ENCODE results near the gene RPS6KA4.

RPS6KA4 gene

DNA sequence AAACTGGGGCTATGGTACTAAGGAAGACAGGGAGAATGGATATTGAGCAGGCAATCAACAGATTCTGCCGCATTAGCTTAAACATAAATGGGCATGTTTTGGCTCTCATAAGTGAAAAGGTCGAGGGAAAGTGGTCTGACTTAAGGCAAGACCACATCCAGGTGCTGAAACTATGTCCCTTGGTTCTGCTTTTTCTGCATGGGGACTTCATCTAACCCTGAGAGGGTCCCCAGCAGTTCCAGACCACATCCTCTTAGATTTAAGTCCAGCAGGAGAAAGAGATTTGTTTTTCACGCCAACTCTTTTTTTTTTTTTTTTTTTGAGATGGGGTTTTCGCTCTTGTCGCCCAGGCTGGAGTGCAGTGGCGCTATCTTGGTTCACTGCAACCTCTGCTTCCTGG is 5.5 kb downstream of the RPS6KA4 start:
- no peak for DNase-seq (ENCODE audit: low read depth in 1 of 2, low spot score in 1 of 2)

DNA sequence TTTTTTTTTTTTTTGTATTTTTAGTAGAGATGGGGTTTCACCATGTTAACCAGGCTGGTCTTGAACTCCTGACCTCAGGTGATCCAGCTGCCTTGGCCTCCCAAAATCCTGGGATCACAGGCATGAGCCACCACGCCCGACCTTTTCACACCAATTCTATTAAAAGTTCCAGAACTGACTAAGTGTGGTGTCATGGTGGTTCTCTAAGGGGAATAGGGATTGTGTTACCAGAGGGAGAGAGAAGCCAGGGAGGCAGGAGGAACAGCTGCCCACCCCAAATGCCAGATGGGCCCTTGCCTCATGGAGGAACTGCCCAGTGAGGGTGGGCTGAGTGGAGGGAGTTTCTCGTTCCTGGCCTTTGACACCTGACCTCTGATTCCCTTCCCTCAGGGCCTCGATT is 5.9 kb downstream of the RPS6KA4 start:
- DNase-seq (ENCODE audit: low read depth in 1 of 2, low spot score in 1 of 2), result no peak

DNA sequence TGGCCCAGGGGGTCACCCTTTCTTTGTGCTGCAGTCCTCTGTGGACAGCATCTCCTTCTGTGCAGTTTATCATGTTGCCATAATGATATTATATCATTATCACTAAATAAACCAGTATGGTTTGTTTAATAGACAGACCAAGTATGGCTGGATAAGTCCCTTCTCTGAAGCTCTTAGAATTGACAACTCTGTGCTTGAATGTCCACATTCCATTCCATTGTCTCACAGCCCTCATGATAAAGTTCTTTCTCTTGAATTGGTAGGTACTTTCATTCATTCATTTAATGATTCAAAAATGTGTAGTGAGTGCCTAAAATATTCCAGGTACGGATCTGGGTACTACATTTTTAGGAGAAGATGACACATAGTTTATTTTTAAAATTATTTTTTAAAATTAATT is 7.8 kb downstream of the RPS6KA4 start:
- DNase-seq (ENCODE audit: low read depth in 1 of 2, low spot score in 1 of 2), result no peak

DNA sequence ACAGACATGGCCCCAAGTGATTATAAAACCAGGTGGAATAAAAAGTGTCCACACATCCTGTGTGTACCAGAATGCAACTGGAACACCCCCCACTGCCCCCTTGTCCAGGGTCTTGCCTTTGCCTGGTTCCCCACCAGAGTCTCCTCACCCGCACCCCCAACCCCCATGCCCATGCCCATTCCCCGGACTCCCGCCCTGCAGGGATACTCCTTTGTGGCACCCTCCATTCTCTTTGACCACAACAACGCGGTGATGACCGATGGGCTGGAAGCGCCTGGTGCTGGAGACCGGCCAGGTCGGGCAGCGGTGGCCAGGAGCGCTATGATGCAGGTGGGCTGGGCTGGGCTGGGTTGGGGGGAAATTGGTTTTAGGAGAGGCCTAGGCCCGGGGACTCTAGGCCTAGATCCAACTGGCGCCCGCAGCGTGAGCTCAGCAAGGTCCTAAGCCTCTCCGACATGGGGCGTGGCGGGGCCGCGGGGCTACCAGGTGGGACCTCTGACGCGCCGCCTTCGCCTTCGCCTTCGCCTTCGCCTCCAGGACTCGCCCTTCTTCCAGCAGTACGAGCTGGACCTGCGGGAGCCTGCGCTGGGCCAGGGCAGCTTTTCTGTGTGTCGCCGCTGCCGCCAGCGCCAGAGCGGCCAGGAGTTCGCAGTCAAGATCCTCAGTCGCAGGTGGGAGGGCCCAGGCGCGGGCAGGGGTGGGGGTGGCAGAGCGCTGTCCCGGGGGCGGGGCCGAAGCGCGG is 9.1 kb downstream of the RPS6KA4 start:
- DNase-seq (ENCODE audit: low read depth in 1 of 2, low spot score in 1 of 2), result no peak

DNA sequence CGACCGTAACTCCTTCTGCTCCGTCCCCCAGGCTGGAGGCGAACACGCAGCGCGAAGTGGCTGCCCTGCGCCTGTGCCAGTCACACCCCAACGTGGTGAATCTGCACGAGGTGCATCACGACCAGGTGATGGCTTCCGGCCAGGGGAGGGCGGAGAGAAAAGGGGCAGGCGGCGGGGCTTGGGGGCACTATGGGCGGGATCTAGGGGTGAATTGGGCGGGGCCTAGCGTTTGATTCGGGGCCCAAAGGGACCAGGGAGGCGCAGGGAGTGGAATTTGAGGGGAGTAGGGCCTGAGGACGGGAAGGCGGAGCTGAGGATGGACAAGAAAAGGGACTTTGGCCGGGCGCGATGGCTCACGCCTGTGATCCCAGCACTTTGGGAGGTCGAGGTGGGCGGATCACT is 9.7 kb downstream of the RPS6KA4 start:
- DNase-seq (ENCODE audit: low read depth in 1 of 2, low spot score in 1 of 2), result no peak

DNA sequence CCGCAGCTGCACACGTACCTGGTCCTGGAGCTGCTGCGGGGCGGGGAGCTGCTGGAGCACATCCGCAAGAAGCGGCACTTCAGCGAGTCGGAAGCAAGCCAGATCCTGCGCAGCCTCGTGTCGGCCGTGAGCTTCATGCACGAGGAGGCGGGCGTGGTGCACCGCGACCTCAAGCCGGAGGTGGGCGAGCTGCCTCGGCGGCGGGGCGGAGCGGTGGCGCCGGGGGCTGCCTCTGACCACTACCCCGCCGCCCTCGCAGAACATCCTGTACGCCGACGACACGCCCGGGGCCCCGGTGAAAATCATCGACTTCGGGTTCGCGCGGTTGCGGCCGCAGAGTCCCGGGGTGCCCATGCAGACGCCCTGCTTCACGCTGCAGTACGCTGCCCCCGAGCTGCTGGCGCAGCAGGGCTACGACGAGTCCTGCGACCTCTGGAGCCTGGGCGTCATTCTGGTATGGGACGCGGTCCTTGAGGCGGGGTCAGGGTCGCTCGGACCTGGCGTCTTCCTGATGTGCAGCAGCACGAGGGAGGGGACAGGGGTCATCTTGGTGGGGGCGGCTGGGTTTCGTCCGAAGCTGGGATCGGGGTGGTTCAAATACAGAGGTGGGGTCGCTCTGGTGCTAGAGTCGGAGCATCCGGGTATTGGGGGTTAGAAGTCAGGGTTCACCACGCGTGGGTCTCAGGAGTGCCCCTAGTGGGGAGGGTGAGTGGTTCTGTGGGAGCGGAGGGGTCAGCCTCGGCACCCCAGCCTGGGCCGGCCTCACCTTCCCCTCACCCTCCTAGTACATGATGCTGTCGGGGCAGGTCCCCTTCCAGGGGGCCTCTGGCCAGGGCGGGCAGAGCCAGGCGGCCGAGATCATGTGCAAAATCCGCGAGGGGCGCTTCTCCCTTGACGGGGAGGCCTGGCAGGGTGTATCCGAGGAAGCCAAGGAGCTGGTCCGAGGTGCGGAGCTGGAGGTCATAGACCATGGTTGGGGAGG is 10.8 kb downstream of the RPS6KA4 start:
- DNase-seq (ENCODE audit: low read depth in 1 of 2, low spot score in 1 of 2), result no peak

DNA sequence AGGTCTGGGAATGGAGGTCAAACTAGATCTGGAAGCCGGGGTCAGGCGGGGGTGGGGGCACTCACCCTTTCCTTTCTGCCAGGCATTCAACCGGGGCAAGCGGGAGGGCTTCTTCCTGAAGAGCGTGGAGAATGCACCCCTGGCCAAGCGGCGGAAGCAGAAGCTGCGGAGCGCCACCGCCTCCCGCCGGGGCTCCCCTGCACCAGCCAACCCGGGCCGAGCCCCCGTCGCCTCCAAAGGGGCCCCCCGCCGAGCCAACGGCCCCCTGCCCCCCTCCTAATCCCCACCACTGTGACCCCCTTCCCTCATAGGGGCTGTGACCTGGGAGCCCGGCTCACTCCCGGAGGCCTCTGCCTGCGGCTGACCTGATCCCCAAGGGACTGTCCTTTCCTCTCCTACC is 12.2 kb downstream of the RPS6KA4 start:
- no peak for DNase-seq (ENCODE audit: low read depth in 1 of 2, low spot score in 1 of 2)

DNA sequence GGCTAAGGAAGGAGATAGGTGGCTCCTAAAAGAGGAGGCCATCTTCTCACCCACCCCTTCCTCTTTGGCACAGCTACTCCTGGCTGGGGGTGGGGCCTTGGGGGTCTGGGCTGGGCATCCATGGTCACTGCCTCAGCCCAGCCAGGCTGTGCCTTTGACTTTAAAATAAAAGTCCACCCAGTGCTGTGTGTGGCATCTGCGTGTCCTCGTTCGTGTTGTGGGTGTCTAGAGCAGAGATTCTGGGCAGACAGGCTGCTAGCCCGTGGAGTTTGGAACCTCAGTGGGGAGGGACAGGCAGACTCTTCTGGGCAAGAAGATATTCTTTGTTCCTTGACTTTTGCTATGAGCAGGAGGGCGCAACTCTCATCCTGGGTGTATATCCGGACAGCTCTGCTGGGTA is 13.1 kb downstream of the RPS6KA4 start:
- no peak for DNase-seq (ENCODE audit: low read depth in 1 of 2, low spot score in 1 of 2)

DNA sequence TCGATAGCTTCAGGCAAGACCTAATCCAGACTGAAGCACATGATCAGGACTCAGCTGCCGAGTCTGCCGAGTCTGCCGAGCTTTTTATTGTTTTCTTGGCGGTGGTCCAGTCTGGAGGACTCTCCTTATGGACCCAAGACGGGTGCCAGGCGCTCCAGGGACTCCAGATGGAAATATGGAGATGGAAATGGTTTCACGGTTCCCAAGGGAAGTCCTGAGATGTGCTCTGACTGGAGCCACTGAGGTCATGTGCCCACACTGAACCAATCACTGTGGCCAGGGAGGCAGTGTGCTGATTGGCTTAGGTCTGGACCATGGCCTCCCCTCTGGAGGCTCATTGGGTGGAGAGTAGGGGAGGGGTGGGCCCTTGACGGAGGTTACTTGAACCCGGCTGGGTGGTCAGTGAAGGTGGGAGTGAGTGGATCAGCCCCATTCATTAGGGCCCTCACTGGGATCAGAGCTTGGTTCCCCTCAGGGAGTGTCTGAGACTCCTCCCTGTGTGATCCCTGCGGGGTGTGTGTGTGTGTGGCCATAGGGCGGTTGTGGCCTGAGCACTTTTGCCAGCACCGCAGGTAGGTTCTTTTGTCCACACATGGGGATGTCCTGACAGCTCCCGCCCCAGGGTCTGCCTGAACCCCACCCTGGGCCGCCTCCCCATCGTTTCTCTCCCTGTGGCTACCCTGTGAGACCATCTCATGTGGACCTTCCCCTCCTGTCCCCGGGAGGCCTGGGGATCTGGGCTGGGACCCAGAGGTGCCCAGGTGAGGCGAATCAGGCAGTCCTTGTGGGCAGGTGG is 14.0 kb downstream of the RPS6KA4 start:
- DNase-seq (ENCODE audit: low read depth in 1 of 2, low spot score in 1 of 2), result no peak

DNA sequence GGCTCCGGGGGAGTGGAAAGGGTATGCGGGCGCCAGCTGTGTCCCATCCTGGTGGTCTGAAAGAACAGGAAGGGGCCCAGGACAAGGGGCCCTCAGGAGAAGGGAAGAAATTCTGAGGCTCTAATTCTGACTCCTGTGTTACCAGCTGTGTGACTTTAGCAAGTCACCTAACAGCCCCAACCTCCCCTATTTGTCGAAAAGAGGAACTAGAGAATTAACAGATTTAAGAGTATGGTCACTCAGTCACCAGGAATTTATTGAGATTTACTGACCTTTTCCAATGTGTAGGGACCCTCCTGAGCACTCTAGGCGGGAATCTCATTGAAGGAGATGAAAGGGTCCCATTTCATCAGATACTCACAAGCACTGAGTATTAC is 14.6 kb downstream of the RPS6KA4 start:
- DNase-seq (ENCODE audit: low read depth in 1 of 2, low spot score in 1 of 2), result no peak

DNA sequence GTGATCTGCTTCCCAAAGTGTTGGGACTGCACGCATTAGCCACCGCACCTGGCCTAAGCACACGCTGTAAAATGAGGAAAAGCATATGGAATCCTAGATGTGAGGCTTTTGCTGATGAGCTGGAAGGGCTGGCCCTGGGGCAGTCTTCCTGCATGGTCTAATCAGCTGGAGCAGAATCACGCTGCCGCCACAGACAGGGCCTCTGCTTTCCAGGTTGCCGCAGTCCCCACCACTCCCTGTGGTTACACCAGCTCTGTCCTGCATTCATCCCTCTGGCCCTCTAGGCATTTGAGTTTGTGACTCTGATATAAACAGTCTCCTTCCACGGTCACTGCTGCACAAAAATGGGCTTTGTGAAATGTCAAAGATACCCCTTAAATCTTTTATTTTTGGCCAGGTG is 17.1 kb downstream of the RPS6KA4 start:
- DNase-seq (ENCODE audit: low read depth in 1 of 2, low spot score in 1 of 2), result no peak

DNA sequence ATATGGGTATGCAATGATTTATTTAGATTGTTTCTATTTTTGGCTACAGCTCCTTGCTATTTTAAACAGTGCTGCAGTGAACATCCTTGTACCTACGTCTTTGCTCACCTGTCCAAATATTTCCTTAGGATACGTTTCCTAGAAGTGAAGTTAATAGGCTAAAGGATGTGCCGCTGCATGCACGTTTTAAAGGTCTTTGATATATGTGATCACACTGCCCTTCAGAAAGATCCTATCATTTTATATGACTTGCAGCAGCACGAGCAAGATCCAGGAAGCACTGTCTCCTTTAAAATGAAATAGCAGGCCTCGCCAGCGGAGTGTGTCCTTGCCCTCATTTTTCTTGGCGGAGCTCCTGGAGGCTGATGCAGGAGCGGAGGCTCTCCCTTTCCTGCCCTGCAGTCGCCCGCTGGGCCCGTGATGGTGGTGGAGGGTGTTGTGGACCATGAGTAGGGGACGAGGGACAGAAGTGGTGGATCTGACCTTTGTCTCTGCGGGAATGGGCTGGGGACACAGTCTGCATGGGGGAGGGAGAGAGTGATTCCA is 19.4 kb downstream of the RPS6KA4 start:
- no peak for DNase-seq (ENCODE audit: low read depth in 1 of 2, low spot score in 1 of 2)

DNA sequence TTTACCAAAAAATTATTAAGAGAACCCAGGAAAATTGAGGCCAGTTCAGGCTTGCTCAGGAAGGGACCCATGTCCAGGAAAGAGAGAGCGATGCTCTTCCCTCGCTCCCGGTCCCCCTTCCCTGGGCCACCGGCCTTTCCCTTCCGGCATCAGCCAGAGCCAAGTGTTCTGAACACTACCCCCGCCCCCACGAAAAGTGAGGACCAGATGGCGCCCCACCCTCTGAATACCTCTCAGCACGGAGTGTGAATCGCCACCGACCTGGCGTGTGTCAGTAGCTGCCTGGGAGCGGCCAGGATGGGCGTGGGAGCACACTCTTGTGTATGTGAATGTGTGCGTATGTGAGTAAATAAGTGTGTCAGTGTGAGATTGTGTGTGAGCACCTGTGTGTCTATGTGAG is 20.2 kb downstream of the RPS6KA4 start:
- DNase-seq (ENCODE audit: low read depth in 1 of 2, low spot score in 1 of 2), result no peak

DNA sequence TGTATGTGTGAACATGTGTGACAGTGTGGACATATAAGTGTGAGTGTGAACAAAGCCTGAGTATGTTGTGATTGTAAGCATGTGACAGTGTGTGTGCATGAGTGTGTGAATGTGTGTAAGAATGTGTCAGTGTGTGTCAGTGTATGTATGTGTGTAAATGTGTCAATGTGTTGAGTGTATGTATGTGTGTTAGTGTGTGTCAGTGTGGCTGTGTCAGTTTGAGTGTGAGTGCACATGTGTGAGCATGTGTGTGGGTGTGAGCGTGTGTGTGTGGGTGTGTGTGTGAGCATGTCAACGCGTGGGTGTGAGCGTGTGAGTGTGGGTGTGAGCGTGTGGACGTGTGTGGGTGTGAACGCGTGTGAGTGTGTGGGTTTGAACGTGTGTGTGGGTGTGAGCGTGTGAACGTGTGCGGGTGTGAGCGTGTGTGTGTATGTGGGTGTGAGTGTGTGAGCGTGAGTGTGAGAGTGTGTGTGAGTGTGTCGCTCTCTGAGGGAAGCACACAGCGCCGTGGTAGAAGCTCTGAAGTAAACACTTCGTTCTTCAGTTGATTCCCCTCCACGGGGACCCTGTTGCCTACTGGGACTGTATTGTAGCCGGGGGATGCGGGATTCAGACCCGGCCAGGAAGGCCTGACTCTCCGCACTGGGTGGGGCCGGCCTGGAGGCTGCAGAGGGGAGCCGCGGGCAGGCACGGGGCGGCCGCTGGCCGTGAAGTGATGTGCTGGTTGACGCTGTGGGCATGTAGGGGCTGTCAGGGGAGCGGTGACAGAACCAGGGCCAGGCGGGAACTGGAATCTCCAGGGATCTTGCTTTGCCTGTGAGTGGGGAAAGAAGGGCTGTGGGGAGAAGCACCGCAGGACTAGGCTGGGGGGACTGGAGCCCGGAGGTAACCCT is 21.1 kb downstream of the RPS6KA4 start:
- DNase-seq (ENCODE audit: low read depth in 1 of 2, low spot score in 1 of 2), result no peak

DNA sequence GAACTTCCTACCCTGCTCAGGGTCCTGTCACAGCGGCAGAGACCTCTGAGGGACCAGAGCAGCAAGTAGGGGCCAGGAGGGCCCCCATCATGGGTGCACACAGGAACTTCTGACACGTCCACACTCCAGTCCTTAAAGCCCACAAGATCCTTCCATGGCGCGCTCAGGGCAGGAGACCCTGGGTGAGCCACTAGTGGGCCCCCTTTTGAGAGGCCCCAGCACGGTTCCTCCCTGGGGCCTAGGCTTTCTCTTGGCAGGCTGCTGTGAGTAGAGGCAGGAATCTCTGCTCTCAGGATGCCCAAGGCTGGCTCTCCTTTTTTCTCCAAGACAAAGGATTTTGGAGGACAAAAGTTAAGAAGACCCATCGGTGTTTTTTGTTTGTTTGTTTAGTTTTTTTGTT is 22.4 kb downstream of the RPS6KA4 start:
- no peak for DNase-seq (ENCODE audit: low read depth in 1 of 2, low spot score in 1 of 2)

DNA sequence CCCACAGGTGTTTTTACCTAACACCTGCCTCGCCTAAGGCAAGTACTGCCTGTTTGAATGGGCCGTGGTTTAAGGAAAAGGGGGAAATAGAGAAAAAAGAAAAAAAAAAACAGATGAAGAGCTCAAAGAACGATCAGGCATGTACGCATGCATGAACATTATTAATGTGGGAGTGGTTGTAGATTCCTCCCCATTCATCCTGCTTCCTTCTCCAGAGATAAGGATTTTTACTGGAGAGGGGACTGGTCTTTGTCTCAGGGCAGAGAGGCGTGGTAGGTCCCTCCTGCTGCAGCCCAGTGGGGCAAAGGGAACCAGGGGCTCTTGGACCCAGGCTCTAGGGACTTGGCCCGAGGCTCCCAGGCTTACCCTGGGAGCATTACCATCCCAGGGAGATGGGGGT is 23.1 kb downstream of the RPS6KA4 start:
- no peak for DNase-seq (ENCODE audit: low read depth in 1 of 2, low spot score in 1 of 2)

DNA sequence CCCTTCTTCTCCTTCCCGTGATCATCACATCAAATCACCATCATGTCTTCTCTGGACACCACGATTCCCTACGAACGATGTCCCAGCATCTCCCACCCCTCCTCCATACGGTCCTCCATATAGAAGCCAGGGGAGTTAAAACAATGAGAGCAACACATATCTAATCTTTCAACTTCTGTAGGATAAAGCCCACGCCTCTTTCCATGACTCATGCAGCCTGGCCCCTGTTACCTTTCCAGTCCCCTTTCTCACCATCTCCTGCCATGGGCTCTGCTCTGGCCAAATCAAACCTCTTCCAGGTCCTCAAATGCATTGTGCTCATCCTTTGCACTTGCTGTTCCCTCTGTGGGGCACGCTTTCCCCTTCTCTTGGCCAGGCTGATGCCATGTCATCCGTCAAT is 23.6 kb downstream of the RPS6KA4 start:
- DNase-seq (ENCODE audit: low read depth in 1 of 2, low spot score in 1 of 2), result no peak

DNA sequence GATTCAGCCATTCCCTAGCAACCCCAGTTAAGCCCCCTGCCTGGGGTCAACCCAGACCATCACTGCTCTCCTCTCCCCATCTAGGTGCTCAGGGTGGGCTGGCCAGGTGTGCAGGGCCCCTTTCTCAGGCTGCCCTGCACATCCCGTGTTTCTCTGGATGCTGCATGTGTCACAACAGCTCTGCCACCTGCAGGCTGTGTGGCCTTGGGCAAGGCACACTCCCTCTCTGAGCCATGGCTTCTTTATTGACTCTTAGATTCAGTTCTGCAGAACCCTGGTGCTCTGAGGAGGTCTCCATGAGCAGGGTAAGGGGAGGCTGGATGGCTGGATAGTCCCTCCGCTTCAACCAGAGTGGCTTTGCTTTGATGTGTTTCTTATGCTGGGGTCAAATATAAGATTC is 24.6 kb downstream of the RPS6KA4 start:
- DNase-seq (ENCODE audit: low read depth in 1 of 2, low spot score in 1 of 2), result no peak

DNA sequence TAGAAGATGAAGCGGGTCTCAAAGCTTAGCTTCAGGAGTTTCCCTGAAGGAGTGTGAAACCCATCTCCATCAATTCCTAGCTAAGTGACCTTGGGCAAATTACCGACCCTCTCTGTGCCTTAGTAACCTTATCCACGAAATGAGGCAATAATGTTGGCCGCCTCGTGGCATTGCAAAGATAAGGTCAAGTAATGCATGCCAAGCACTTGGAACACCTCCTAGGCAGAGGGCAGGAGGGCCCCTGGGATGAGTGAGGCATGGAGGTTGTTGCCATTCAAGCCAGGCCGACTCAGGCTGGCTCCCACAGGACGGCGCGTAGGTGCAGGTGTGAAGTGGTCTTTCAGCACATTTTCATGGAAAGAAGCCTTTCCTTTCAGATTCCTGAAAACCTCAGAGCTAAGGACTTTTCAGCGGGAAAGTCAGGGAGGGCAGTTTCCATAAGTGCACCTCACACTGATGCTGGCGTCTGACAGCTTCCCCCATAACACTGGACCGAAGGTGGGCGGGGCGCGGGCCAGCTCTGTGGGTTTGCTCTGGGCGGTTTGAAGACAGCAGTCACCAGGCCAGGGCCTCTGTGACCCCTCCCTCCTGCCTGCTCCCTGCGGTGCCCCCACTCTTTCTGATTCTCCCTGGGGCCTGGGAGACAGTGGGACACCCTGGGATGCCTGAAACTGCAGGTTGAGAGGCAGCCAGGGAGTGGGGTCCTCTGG is 25.2 kb downstream of the RPS6KA4 start:
- no peak for DNase-seq (ENCODE audit: low read depth in 1 of 2, low spot score in 1 of 2)
